Activated naive CD4-positive, alpha-beta T cell treated with anti-CD3 and anti-CD28 coated beads, Interleukin-2, amount 50 U/mL, for 16 hours (primary cell): Measurements from ENCODE around the gene OTUD1.

ENCODE experiments used
- DNase-seq: peaks from one replicate; pipeline ENCODE4 v3.0.0-alpha.2; 2020

The OTUD1 gene

GRCh38 chr10:23432166-23432565, 6.7 kb upstream of the OTUD1 start:
- no peak for DNase-seq

- DNase-seq, result no peak
Measured at GRCh38 chr10:23432639-23433038, 6.2 kb upstream of the OTUD1 start.

DNA sequence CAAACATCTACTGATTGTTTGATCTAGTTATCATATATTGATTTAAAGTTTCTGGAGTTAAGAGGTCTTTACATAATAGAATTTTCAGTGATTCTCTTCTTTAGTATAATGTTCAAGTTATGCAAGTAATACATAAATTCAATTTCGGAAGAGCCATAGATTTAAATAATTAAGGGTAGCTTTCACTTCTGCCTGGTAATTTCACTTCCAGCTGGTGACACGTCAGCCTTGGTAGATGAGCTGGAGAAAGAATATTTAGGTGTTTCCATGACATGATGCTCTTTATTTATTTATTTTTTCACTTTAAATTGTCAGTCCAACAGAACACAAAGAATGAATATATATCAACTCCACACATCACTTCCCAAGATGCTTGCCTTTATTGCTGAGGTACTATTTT, 5.2 kb upstream of the OTUD1 start:
- no peak for DNase-seq

GRCh38 chr10:23435378-23435777, 3.5 kb upstream of the OTUD1 start:
- no peak for DNase-seq

DNA sequence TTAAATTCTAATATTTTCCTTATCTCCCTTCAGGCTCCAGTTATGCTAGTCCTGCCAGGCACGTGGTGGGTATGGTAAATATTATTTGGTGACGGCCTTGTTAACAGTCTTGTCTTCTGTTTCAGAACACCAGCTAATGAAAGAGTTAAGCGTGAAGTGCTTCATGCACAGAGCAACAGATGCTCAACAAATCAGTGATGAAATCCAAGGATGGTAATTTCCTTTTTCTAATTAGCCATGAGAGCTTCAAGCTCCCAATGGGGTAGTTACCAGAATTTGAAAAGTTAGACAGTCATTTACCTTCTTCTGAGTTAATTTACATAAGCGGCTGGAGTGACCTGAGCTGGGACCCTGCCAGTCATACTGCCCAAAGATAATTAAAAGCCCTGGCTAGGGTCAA, 1.9 kb upstream of the OTUD1 start:
- DNase-seq, result no peak

DNA sequence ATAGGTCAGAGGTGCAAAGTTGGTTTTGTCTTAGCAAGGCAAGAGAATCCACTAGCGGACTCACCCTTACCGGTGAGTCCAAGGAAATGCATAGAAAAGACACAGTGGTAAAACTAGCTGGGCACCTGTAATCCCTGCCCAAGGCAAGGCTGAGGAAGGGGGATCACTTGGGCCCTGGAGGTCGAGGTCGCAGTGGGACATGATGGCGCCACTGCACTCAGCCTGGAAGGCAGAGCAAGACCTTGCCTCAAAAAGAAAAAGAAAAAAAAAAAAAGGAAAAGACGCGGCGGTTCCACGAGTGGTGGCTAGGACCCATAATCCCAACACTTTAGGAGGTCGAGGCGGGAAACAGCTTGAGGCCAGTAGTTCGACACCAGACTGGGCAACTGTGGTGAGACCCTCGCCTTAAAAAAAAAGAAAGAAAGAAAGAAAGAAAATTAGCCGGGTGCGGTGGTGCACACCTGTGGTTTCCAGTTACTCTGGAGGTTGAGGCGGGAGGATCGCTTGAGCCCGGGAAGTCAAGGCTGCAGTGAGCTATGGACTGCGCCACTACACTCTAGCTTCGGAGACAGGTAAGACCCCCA, 820 bp upstream of the OTUD1 start:
- no peak for DNase-seq

- DNase-seq, result no peak
Measured at GRCh38 chr10:23439452-23439960, 631 bp downstream of the OTUD1 start.

DNA sequence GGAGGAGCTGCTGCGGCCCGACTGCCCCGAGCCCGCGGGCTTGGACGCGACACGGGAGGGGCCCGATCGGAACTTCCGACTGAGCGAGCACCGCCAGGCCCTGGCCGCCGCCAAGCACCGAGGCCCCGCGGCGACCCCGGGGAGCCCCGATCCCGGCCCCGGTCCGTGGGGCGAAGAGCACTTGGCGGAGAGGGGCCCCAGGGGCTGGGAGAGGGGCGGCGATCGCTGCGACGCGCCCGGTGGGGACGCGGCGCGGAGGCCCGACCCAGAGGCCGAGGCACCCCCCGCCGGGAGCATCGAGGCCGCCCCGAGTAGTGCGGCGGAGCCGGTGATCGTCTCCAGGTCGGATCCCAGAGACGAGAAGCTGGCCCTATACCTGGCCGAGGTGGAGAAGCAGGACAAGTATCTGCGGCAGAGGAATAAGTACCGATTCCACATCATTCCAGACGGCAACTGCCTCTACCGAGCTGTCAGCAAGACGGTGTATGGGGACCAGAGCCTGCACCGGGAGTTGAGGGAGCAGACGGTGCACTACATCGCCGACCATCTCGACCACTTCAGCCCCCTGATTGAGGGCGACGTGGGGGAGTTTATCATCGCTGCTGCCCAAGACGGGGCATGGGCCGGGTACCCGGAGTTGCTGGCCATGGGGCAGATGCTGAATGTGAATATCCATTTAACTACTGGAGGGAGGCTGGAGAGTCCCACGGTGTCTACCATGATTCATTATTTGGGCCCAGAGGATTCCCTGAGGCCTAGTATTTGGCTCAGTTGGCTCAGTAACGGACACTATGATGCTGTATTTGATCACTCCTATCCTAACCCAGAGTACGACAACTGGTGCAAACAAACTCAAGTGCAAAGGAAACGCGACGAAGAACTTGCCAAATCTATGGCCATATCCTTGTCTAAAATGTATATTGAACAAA, 1.4 kb downstream of the OTUD1 start:
- peak; percentile 40 for DNase-seq

DNA sequence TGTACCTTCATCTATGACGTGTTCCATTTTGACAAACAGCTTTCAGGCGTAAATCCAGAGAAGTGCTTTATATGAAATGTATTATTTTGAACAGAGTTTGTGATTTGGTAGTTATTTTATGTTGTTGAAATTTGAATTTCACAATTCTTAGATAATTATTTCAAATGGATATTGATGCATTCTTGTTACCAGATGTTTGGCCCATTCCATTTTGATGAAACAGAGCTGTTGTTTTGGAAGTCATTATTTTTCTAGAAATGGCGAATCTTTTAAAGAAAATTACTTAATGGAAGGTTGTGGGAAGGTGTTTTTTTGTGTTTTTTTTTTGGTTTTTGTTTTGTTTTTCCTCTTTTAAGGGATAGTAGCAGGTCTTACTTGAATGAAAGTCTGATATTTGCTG, 2.4 kb downstream of the OTUD1 start:
- DNase-seq, result no peak

- no peak for DNase-seq
Measured at GRCh38 chr10:23442936-23443335, 4.1 kb downstream of the OTUD1 start.

DNA sequence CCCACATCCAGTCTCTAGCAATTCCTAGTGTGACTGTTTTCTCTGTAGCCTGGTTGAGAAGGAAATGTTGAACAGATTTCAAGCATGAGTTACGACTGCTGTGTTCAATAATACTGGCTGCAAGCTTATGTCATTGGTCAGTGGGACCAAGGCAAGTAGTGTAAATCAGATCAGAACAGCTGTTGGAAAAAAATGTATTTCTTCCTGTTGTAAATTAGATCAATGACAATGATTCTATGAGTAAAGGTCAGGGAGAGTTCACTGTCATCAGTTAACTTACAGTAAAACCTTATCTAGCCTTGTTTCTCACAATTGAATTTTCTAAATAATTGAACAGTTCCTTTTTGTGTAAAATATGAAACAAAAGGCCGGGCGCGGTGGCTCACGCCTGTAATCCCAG, 6.7 kb downstream of the OTUD1 start:
- no peak for DNase-seq

GRCh38 chr10:23448323-23448722, 9.4 kb downstream of the OTUD1 start:
- no peak for DNase-seq

GRCh38 chr10:23448802-23449570, 10.1 kb downstream of the OTUD1 start:
- no peak for DNase-seq

DNA sequence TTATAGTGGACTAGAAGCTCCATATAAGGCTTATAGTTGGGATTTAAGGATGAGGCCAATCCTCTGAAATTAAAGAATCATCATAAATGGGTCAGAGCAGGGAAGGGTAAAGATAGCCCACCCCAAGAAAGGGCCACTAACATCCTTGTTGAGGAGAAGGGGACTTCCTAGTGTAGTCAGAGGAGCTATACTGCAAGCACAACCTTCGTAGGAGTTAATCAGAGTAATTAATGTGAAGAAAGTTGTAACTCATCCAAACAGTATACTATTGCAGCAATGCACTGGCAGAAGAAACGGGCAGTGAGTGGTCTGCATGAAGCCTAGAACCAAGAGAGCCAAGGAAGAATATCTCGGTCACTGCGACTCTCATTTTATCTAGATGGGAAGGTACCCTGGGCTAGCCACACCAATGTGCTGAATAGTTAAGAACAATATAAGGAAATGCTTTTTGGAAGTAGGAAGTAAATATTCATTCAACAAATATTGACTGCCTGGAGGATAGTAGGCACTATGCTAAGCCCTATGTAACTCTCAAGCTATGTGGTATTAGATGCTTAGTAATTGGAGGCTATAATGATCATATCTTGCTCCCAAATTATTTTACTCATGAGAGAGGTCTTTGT, 13.3 kb downstream of the OTUD1 start:
- no peak for DNase-seq

DNA sequence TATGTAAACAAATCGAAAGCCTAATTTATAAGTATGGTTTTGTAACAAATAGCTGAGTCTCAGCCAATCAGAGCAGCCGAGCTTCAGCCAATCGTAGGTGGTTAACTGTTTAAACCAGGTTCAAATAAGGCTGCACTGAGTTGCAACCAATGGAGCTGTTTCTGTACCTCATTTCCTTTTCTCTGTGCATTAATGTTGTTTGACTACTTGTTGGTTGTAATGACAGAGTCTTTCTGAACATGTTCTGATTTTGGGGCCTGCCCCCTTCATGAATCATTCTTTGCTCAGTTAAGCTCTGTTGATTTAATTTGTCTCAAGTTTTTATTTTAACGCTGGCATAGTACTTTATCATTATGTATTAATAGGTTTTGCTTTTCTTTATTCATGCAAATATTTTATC, 14.6 kb downstream of the OTUD1 start:
- no peak for DNase-seq

DNA sequence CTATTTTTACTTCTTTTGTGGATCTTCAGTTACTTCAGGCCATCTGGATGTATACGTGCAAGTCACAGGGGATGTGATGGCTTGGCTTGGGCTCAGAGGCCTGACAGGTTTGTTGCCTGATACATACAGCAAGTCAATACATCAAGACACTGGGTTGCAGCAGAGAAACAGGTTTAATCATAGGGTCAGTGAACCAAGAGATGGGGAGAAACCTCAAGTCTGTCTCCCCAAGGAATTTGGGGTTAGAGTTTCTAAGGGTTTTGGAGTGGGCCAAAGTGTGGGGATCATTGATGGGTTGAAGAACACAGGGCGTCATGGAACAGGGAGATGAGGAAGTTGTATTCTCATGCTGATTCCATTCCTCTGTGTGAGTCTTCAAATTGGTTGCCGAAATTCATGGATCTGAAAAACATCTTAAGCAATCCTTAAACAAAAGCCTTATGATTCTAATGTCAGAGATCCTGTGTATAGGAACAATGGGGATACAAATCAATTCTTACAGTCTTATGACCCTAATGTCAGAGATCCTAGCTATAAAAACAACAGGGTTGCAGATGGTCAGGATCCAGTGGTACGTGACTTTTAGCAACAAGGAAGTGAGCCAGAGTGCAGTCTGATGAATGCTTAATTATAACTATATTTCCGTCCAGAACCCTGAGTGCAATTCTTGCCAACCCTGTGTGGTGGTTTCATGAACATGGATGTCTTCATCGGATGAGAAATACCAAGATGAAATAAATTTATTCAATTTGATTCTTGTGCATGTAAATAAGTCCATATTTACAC, 18.9 kb downstream of the OTUD1 start:
- DNase-seq, result no peak

DNA sequence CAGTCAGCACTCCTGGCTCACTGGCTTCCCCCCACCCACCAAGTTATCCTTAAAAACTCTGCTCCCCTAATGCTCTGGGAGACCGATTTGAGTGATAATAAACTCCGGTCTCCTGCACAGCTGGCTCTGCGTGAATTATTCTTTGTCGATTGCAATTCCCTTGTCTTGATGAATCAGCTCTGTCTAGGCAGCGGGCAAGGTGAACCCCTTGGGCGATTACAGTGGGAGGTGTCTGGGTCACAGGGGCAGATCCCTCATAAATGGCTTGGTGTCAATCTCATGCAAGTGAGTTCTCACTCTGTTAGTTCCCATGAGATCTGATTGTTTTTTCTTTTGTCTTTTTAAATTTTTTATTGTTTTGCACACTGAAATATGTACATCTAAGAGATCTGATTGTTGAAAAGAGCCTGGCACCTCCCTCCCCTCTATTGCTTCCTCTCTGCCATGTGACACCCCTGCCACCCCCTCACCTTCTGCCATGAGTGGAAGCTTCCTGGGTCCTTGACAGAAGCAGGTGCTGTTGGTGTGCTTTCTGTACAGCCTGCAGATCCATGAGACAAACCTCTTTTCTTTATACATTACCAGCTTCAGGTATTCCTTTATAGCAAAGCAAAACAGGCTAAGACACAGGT, 20.5 kb downstream of the OTUD1 start:
- DNase-seq, result no peak

- no peak for DNase-seq
Measured at GRCh38 chr10:23461557-23461956, 22.7 kb downstream of the OTUD1 start.

DNA sequence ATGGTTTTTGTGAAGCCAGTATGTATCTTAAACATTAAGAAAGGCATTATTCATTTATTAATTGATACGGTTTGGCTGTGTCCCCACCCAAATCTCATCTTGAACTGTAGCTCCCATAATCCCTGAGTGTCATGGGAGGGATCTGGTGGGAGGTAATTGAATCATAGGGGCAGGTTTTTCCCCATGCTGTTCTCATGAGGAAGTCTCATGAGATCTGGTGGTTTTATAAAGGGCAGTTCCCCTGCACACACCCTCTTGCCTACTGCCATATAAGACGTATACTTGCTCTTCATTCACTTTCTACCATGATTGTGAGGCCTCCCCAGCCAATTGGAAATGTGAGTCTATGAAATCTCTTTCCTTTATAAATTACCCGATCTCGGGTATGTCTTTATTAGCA, 28.1 kb downstream of the OTUD1 start:
- no peak for DNase-seq

DNA sequence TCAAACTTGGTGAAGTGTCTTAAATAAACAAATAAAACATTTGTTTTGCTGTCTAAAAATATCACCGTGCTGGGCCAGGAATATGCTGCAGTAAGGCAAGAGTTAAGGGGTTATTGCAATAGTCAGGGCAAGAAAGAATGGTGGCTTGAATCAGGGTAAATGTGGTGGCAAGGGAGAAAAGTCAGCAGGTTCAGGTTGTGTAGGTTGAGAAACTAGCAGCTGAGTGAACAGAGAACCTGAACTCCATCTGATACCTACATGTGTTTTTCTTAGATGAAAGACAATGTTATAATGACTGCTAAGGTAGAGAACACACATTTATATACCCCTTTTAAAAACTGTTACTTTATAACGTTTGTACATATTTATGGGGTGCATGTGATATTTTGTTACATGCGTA, 28.7 kb downstream of the OTUD1 start:
- DNase-seq, result no peak

- DNase-seq, result no peak
Measured at GRCh38 chr10:23469596-23470237, 30.8 kb downstream of the OTUD1 start.
